Stimulated activated CD8-positive, alpha-beta memory T cell treated with anti-CD3 and anti-CD28 coated beads, Interleukin-4, amount 100 ng/mL, for 24 hours (primary cell): ENCODE results near the gene BHMT.
"Not testable (repeated sequence)": the region's sequence is repeated elsewhere in the genome, so short reads cannot be mapped to it uniquely, and the experiment has no call there.

Experiments used
- DNase-seq: peaks from one replicate; pipeline ENCODE4 v3.0.0-alpha.2; 2020; ENCODE audit warnings: low read depth

Gene BHMT

GRCh38 chr5:79111960-79112702, 522 bp downstream of the BHMT start:
- DNase-seq: no peak

DNA sequence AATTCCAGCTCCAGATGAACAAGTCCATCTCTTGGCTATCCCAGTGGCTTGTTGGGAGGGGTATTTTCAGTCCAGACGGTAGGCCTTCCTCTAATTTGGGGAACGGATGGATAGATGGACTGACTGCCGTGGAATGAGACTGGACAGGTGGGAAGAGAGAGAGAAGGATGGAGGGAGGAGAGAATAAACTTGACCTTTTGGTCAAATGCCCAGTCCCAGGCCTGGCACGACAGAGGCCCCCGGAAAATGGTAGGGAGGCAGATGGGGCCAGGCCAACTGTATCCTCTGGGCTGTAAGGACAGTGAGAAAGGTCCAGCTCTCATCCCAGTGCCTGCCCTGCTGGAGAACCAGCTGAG, 1.1 kb downstream of the BHMT start:
- no peak for DNase-seq

GRCh38 chr5:79119486-79119885, 7.9 kb downstream of the BHMT start:
- no peak for DNase-seq

DNA sequence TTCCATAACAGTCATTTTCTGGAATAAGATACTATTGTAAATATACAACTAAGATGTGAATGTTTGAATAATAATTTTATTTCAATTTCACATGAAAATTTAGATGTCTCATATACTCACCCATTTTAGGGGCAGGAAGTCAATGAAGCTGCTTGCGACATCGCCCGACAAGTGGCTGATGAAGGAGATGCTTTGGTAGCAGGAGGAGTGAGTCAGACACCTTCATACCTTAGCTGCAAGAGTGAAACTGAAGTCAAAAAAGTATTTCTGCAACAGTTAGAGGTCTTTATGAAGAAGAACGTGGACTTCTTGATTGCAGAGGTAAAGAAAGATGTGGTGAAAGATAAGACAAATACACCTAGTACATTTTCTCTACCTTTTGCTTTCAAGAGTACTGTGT, 8.6 kb downstream of the BHMT start:
- DNase-seq: no peak

DNA sequence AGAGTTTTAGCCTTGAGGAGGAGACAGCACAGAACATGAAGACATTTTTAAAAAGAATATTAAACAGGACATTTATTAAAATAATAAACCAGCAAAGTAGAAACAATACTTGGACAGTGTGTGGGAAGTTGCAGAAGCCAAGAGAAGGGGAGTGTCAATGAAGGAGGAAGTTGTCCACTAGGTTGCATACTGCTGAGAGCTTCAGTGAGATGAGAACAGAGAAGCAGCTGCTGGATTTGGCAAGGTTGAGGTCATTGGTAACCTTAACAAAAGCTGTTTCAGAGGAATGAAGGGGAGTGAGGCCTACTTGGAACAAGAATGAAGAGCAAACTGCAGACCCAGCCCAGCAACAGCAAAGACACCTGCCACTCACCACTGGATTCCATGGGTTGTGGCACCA, 11.4 kb downstream of the BHMT start:
- DNase-seq: no peak

GRCh38 chr5:79124607-79125006, 13.0 kb downstream of the BHMT start:
- DNase-seq: no peak

DNA sequence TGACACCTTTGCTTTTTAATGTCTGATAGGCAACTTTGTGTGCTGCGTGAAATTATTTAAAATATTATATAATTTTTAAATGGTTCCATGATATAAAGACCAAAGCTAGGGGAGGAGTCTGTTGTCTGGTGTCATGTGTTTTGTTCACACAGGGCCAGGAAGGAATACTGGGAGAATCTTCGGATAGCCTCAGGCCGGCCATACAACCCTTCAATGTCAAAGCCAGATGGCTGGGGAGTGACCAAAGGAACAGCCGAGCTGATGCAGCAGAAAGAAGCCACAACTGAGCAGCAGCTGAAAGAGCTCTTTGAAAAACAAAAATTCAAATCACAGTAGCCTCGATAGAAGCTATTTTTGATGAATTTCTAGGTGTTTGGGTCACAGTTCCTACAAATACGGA, 19.2 kb downstream of the BHMT start:
- DNase-seq: no peak

DNA sequence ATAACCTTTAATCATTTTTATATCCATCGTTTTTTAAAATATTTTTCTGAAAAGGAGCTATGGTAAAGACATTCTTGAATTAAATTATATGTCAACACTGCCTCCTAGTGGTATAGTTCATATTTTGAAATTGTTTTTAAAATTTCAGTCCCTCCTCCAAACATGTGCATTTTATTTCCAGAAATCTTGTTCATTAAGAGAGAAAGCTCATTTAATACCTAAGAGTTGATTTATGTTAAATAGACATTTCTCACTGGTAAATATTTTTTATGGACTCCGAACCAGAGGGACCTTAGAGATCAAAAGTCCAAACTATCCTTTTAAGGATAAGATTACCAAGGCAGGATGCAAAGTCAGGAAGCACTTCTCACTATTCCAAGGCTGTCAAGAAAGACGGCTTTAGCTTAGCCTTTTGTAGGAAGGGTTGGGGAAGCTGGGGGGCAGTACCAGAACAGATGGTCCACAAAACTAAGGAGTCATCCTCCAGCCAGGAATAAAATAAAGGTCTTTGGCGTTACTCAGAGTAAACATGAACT, 21.6 kb downstream of the BHMT start:
- DNase-seq: no peak

DNA sequence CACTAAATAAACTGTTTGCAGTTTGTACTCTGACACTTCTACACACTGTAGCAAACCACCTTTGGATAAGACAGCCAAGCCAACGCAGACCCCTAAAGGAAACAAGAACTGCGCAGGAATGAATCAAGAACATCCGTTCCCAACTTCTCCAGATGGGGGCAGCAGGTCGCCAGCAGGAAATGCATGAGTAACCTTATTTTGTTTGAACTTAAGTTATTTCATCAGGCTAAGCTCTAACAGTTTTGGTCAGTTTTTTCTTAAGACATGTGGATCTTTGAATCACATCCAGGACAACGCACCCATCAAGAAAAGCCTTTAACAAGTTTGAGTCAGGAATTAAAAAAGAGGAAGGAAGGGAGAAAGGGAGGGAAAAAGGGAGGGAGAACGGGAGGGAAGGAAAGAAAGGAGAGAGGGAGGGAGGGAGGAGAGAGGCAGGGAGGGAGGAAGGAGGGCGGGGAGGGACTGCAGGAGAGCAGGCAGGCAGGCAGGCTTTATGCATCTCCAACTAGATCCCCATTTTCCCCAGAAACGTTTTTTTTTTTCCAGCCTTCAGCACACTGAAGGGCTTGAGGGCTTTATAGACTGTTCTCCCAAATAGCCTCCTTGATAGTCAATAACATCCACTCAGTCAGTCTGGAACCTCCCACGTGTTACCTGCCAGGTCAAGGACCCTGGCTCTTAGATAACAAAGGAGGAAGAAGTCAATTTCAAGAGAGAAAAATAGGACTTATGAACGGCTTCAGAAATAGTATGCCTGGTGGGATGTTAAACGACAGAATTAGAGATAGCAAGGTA, 22.2 kb downstream of the BHMT start:
- DNase-seq: peak; percentile 56

- no peak for DNase-seq
These were observed 24.4 kb downstream of the BHMT start for GRCh38 chr5:79135790-79136553.

- no peak for DNase-seq
These were observed 25.0 kb downstream of the BHMT start for GRCh38 chr5:79136618-79137017.

DNA sequence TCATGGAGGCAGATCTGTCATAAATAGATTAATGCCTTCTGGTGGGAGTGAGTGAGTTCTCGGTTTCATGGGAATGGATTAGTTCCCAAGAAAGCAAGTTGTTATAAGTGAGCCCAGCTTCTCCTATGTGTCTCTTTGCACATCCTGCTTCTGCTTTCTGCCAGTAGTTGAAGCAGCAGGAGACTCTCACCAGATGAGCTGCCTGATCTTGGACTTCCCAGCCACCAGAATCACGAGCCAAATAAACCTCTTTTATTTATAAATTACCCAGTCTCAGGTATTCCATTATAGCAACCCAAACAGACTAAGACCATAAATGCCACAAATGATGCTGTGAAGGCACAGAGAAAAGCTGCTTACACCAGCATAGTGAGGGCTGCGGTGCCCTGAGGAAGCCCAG, 28.9 kb downstream of the BHMT start:
- DNase-seq: no peak

- no peak for DNase-seq
These were observed 32.2 kb downstream of the BHMT start for GRCh38 chr5:79143684-79144379.

DNA sequence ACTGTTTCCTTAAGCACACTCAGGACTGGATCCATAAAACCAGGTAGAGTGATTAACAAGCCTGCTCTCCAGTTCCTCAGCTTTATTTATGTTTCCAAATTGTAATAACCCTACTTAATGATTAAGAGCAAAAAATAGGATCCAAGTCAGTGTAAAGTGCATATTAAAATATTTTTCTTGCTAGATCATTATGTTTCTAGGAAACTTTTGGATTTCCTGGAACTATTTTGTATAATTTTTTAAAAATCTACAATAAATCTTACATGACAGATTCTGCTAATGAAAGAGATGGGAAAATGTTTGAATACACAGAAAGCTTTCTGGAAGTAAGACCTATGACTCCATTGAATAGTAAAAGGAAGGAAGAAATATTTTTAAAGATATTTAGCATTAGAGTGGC, 35.5 kb downstream of the BHMT start:
- DNase-seq: no peak

DNA sequence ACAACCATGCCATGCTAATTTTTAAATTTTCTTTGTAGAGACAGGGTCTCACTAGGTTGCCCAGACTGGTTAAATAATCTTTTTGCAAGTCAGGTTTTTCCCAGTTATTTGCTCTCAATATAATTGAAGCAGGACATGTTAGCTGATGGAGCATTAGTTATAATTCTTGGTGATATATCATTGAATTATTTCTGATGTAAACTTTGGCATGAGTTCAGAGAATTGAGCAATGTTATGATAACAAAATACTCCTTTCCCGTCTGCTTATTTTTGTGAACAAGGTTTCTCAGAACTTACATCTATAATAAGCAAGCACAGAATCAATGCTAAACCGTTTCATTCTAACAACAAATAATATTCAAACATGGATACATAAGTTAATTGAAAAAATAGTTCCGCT, 37.8 kb downstream of the BHMT start:
- DNase-seq: no peak

GRCh38 chr5:79151942-79152671, 40.5 kb downstream of the BHMT start:
- no peak for DNase-seq

GRCh38 chr5:79157305-79157704, 45.7 kb downstream of the BHMT start:
- no peak for DNase-seq

GRCh38 chr5:79161647-79162046, 50.0 kb downstream of the BHMT start:
- not testable (repeated sequence) for DNase-seq

DNA sequence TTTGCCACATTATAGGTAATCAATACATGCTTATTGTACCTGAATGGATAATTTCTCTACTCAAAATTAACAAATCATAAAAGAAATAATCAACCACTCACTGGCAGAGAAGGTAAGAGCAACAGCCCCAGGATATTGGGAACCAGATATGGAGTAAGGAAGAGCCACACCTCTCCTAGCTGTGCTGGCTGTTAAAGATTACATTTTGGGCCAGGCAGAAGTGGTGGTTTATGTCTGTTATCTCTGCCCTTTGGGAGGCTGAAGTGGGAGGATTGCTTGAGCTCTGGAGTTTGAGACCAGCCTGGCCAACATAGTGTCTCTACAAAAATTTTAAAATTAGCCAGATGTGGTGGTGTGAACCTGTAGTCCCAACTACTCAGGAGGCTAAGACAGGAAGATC, 56.4 kb downstream of the BHMT start:
- DNase-seq: no peak

DNA sequence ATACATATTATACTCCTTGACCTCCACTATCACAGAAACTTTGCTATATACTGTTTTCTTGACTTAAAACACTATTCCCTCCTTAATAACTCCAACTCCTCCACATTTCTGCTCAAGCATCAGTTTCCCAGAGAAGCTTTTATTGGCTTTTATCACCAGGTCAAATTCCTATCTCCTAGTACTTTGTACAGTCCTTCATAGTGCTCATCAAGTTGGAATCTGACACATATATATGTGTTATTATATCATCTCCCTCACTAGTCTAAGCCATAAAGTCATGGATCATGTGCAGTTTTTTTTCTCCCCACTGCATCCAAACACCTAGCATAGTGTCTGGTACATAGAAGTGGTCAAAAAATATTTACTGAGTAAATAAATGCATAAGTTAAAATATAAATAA, 59.1 kb downstream of the BHMT start:
- DNase-seq: no peak

DNA sequence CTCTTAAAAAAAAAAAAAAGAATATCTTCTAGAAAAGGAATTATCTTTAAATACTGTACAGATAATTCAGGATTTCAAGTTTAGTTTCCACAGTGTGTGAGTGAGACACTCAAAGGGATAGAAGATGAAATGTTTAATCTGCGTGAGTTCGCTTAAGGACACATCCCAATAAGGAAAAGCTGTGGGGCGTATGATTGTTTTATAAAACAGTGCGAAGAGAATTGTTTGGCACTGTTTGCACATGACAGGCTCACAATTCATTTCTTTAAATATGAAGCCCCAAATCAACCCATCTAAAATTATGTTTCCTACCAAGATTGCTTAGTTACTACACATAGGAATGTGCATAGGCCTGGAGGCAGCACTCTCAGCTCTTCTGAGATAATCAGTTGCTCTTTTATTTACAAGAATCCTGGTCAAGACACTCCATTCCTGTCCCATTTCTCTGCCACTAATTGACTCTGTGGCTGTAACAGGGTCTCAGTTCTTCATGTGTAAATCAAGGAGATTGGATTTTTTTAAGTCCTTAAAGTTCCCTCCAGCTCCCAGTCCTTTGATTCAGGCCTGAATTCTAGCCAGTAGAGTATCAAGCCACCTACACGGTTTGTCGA, 60.1 kb downstream of the BHMT start:
- no peak for DNase-seq
